Forelimb muscle (tissue), 1 donor: ENCODE data around the gene SYT7. TPM values are rescaled to one million over a fixed set of nuclear protein-coding genes. Genes with fewer than 3 reads are reported as not detected.

Experiments used
- DNase-seq: peaks from one replicate; pipeline ENCODE4 v3.0.0-alpha.2; 2013; ENCODE audit warnings: low read depth
- polyA plus RNA-seq: library from polyadenylated mRNA; unstranded; fragments of 120-200 nt; gene quantifications from one replicate; pipeline ENCODE4 v1.2.1, GENCODE V29; 2013; ENCODE audit not compliant: insufficient read length

Gene SYT7
- polyA plus RNA-seq, 1 donor: 3.3 TPM

- no peak for DNase-seq
Measured at GRCh38 chr11:61518032-61518795, 62.7 kb downstream of the SYT7 start.

DNA sequence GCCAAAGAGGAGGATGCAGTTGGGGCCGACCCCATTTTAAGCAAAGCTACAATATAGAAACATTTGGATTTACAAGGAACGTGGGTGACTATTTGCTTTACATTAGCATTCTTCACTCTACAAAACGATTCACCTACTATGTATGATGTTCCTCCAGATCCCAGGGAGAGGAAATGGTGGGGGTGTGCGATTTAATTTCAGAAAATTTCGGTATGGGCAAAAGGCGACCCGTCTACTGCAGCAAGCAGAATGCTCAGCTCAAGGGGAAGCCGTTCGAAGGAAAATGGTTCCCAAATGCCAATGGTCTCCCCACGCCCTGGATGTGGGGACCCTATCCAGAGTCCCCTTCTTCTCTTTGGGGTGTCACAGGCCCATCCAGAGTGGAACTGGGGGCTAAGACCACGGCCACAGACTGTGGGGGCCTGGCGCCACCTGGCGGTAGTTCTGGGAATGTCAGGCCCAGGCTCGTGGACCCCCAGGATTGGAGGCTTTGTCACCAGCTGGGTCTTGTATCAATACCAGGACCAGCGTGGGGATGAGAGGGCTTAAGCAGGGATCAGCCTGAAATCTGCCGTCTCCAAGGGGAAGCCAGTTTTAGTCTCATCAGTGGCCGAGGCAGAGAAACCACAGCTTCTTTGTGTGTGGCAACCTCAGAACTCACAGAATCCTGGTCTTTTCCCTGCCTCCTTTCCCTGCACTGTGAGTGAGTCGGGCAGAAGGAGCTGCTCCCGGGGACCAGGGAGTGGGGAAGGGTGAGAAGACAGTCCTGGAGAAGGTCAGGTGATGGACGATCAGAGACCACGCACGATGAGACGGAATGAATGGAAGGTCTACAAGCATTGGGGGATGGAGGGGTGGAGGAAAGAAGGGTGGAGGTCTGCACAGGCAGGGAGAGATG is 64.0 kb downstream of the SYT7 start:
- no peak for DNase-seq

DNA sequence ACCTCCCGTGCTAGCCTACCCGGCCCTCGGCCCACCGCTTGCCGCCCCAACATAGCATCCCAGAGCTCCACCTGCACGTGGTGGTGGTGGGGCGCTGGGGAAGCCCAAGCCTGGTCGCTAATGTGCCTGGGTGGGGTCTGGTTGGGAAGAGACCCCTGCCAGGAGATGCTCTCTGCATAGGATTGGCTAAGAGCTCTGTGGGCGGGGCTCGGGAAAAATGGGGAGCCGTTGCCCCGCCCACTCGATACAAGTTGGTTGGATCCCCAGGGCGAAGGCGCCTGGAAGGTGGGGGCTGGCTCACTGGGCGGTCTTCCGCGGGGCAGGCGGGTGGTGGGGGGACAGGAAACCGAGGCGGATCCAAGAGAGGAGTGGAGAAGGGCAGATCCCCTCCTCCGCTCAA is 64.7 kb downstream of the SYT7 start:
- DNase-seq: no peak

GRCh38 chr11:61515686-61516085 is 65.2 kb downstream of the SYT7 start:
- DNase-seq: no peak

DNA sequence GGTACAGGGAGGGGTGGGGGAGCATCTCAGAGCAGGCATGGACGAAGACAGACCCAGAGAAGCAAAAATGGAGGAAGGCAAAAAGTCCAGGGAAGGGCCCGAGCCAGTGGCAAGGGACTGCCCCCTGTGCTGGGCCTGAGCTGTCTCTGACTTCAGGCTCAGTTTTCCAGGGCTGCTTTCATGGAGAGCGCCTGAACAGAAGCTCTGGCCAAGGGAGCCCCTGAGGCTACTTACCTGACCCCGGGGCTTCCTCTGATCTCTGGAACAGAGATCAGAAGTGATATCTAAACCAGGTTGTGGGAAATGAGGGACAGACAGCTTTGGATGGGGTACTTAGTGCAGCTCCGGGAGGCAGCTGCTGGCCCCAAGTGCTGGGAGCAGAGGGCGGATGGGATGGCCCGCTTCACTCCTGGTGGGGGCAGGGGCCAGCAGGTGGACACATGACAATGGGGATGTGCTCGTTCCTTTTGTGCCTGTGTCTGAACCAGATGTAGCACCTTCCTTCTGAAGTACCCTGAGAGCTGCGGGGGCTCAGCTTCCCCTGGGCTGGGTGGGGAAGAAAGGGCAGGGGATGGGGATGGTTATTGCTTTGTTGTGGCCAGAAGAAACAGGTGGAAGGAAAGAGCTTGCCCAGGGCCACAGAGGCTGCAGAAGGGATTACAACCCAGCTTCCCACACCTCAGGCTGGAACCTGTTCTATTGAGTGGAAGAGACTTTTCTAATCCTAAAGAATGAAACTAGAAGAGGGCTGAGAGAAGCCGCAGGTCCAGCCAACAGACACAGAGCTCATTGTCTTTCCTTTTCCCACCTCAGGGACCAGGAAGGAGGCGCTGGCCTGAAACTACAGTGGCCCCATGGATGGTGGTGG is 66.6 kb downstream of the SYT7 start:
- DNase-seq: no peak

DNA sequence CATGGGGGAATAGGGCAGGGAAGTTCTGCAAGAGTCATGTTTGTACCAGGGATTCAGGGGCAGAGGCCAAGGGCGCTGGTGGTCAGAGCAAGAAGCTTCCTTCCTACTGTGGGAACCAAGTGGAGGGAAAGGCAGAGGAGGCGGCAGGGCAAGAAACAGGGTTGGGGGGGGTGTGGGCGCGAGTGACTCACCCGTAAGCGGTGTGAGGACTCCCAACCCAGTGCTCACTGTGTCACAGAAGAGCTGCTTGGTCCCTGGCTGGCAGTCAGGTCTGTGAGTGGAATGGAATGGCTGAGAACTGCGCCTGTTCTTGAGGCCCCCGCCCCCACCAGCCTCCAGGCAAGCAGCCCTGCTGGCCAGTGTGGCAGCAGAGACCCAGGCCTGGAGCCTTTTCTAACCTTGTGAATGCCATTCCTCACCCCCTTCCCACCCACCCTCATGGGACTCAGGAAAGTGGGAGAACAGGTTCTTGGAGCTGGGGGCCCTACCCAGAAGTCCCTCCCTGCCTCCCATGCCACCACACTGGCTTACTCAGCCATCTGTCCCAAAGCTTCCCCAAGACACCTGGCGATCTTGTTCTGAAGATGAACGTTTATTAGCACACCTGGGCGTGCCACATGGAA is 67.6 kb downstream of the SYT7 start:
- DNase-seq: no peak

DNA sequence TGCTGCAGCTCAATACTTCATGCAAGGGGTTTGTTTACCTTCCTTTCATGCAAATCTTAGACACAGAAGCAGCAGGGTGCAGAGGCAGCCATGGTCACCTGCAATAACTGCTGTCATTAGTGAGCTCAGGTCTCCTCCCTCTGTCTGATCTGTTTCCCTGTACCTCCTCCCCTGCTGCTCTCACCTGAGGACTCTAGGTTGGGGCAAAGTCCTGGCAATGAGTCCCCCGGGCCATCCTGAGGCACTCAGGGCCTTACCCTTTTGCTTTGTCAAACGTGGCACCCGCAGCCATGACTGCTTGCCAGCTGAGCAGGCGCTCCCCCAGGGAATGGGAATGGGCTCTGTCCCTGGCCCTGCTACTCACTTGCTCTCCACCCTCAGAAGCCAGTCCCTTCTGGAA is 68.4 kb downstream of the SYT7 start:
- DNase-seq: no peak

GRCh38 chr11:61511383-61511782 is 69.5 kb downstream of the SYT7 start:
- no peak for DNase-seq

DNA sequence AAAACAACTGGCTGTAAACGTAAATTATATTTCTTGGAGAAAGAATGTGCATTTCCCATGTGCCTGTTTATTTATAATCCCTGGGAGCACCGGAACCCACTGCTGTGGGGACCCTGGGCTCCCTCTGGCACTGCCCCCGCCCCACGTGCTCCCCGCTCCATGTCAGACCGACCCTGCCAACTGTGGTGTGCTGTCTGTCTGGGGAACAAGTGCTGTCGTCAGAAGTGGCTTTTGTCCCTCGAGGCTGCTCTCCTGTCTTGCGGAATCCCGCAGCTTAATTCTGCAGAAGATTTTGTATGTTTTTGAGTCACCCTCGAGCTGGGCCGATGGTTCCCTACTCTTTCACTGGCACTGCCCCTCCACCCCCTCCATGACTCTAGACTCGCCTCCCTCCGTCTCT is 69.9 kb downstream of the SYT7 start:
- DNase-seq: no peak

- DNase-seq: no peak
Measured at GRCh38 chr11:61510166-61510919, 70.5 kb downstream of the SYT7 start.

- DNase-seq: peak; percentile 48
Measured at GRCh38 chr11:61509043-61510029, 71.5 kb downstream of the SYT7 start.

GRCh38 chr11:61507962-61508861 is 72.7 kb downstream of the SYT7 start, which contains the start of gene LRRC10B:
Gene LRRC10B, plus strand, starts transcription at chr11:61508749. Its CDS starts 250 bp downstream, at chr11:61508999.
- DNase-seq: no peak

- DNase-seq: no peak
Measured at GRCh38 chr11:61507012-61507768, 73.7 kb downstream of the SYT7 start.

DNA sequence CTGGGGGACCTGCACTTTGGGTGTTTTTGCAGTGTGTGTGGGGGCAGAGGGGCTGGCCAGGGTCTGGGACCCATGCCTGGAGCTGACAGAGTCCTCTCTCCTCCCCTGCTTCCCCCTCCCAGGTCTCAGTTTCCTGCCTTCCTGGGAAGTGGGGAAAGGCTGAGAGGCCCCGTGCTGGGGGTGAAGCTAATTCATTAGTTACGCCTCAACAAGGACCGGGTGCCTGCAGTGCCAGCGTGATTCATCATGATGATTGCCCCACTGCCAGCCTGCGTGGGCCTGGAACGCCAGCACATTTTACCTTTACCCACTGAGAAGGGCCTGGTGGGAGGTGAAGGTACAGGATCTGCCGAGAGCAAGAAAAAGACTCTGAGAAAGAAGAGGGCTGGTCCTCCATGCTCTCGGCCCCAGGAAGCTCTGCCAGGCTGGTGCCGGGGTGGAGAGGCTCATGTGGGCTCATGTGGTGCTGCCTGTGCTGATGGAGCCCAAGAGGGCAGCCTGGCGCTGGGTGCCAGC is 75.2 kb downstream of the SYT7 start:
- no peak for DNase-seq

- no peak for DNase-seq
Measured at GRCh38 chr11:61505106-61505505, 75.8 kb downstream of the SYT7 start.

DNA sequence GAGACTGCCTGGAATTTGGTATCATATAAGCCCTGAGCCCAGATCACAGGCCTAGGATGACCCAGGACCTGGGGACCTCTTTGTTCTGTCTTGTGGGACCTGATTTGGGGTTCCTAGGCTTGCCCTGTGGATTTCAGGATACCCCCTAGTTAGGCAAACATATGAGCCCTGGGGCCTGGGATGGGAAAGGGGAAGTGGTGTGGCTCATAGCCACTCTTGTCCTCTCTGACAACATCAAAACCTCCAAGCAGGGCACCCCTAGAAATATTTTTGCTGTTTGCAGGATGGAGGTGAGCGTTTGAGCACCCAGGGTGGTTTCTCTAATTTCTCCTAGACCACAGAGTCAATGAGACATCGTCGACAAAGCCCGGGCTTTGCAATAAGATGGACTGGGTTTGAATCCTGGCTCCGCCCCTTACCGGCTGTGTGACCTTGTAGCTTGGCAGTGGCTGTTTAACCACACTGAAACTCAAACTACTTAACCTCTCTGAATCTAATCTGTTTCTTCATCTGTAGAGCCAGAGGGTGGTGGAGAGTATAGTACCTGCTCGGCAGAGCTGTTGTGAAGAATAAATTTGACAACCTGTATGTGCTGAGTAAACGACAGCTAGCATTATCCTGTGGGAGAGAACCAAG is 77.6 kb downstream of the SYT7 start:
- DNase-seq: no peak

GRCh38 chr11:61502522-61502921 is 78.4 kb downstream of the SYT7 start:
- DNase-seq: no peak
